ENCODE measurements around the gene PPP1R9B.

Gene PPP1R9B

GRCh38 chr17:50154604-50155003, 4.1 kb upstream of the PPP1R9B start:
- no peak for DNase-seq

- DNase-seq, result no peak
Observed at GRCh38 chr17:50153650-50154575, 3.4 kb upstream of the PPP1R9B start.

- no peak for DNase-seq
Observed at GRCh38 chr17:50152736-50153135, 2.3 kb upstream of the PPP1R9B start.

GRCh38 chr17:50151937-50152547, 1.6 kb upstream of the PPP1R9B start:
- peak; percentile 66 for DNase-seq

GRCh38 chr17:50151041-50151936, 812 bp upstream of the PPP1R9B start:
- peak; percentile 35 for DNase-seq

GRCh38 chr17:50149417-50150353, 792 bp downstream of the PPP1R9B start:
- no peak for DNase-seq

GRCh38 chr17:50149091-50149416, 1.4 kb downstream of the PPP1R9B start:
- DNase-seq, result no peak

GRCh38 chr17:50148226-50149090, 2.0 kb downstream of the PPP1R9B start:
- no peak for DNase-seq

- DNase-seq, result no peak
Observed at GRCh38 chr17:50147841-50148225, 2.6 kb downstream of the PPP1R9B start.

- DNase-seq, result no peak
Observed at GRCh38 chr17:50146927-50147665, 3.4 kb downstream of the PPP1R9B start.

GRCh38 chr17:50146230-50146926, 4.1 kb downstream of the PPP1R9B start:
- no peak for DNase-seq

- no peak for DNase-seq
Observed at GRCh38 chr17:50145532-50146229, 4.8 kb downstream of the PPP1R9B start.

GRCh38 chr17:50144845-50145531, 5.5 kb downstream of the PPP1R9B start:
- DNase-seq, result no peak

GRCh38 chr17:50144355-50144754, 6.1 kb downstream of the PPP1R9B start:
- DNase-seq, result no peak

- no peak for DNase-seq
Observed at GRCh38 chr17:50143461-50144176, 6.9 kb downstream of the PPP1R9B start.

GRCh38 chr17:50141745-50142110, 8.7 kb downstream of the PPP1R9B start:
- no peak for DNase-seq

GRCh38 chr17:50141026-50141744, 9.3 kb downstream of the PPP1R9B start:
- no peak for DNase-seq

Data from NCI-H2029 treated with DMSO at 0.1 percent for 48 hours (cell line).